KBM-7 (cell line): ENCODE results near the gene RFFL.
"Not testable (repeated sequence)": the region's sequence is repeated elsewhere in the genome, so short reads cannot be mapped to it uniquely, and the experiment has no call there.

Source experiments
- DNase-seq: peaks from one replicate; pipeline ENCODE4 v3.0.0-alpha.2; 2015
- in situ Hi-C: fragments of 300-500 bp; cut with MboI; formaldehyde crosslinking; loops from 2 replicates; pipeline ENCODE4 v1.14.3; 2020; ENCODE audit warnings: low sequenced_read_pairs, low pct_unique_long_range_greater_than_20kb, mixed read lengths

The RFFL gene

GRCh38 chr17:35052241-35052610, 11.3 kb downstream of the RFFL start:
- in situ Hi-C loops, result no loop called here

GRCh38 chr17:35051579-35052240, 11.8 kb downstream of the RFFL start:
- peak; percentile 50 for DNase-seq
- in situ Hi-C loops, result no loop called here

More at GRCh38 chr17:35052241-35052610, 11.3 kb downstream of the RFFL start:
- no peak for DNase-seq

GRCh38 chr17:35051183-35051578, 12.3 kb downstream of the RFFL start:
- peak; percentile 76 for DNase-seq
- in situ Hi-C loops, result no loop called here

GRCh38 chr17:35050170-35050569, 13.3 kb downstream of the RFFL start:
- no peak for DNase-seq
- in situ Hi-C loops, result no loop called here

DNA sequence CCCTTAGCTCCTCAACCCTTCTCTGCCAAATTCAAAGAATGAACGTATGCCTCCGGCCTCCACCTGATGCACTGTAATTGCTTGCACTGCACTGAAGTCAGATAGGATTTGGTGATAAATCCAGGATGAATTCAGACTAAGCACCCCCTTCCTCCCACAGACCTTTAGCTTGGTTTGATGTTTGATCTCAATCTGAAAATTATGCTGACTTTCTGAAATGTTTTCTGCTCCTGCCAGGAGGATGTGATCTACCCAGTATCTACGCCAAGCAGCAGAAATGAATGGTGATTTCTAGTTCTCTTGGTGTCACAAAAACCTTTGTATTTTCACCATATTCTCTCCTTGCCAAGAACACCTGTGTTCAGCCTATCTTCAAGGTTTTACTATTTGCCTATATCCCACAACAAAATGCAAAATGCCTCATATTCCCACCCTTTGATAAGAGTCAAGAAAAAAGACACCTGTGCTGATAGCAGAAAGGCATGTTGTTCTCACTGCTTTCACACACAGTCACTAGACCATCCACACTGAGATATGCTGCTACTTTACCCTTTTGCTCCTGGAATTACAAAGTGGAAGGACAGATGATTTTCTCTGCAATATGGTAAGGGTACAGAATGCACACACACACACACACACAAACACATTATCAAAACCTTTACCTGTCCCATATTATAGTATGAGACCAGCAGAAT, 14.7 kb downstream of the RFFL start:
- DNase-seq, result no peak
- in situ Hi-C loops, result no loop called here

GRCh38 chr17:35046740-35047283, 16.7 kb downstream of the RFFL start:
- in situ Hi-C loops, result no loop called here
- no peak for DNase-seq

DNA sequence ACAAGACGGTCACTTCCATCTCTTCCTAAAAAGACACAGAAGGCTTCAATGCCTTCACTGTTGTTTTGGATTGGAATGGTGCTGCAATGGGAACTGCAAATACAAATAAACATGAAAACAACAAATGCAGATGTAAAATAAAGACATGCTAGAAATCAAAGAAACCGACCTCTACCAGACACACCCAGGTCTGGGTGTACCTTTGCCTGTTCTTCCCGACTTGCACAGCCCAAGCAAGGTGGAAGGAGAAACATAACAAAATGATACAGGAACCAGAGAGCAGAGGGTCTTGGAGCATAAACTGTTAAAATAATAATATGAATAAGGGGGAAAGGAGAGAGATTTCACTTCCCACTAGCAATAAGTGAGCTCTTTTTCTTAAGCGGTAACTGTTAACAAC, 17.3 kb downstream of the RFFL start:
- in situ Hi-C loops, result no loop called here
- DNase-seq, result no peak

- DNase-seq, in situ Hi-C loops: not testable (repeated sequence)
Observed at GRCh38 chr17:35045458-35045979, 18.0 kb downstream of the RFFL start.

GRCh38 chr17:35044181-35044580, 19.3 kb downstream of the RFFL start:
- no peak for DNase-seq
- in situ Hi-C loops, result no loop called here

DNA sequence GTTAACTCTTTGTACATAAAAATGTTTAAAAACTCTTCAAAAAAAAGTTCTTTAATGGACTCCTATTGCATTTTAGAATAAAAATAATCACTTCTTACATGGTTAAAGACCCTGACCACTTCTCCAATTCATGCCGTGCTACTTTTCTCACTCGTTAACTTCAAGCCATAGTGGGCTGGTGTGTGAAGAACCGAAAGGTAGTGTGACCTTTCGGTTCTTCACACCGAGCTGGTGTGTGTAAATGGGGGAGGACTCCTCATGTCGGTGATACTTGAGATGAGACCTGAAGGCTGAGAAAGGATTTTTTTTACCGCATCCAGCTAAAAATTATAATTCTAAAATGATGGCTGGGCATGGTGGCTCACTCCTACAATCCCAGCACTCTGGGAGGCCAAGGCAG, 22.1 kb downstream of the RFFL start:
- no peak for DNase-seq
- in situ Hi-C loops, result no loop called here

DNA sequence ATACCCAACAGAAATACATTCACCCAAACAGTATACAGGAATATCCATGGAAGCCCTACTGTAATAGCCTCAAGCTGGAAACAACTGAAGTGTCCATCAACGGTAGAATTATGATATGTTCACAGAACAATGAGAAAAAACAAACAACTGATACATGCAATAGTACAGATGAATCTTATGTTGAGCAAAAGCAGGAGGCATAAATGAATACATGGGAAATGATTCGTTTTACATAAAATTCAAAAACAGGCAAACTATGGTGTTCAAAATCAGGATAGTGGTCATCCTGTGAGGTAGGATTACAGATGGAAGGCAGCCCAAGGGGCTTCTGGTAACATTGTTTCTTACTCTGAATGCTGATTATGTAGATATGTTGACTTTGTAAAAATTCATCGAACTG, 25.1 kb downstream of the RFFL start:
- in situ Hi-C loops, result no loop called here
- no peak for DNase-seq

GRCh38 chr17:35030780-35031179, 32.7 kb downstream of the RFFL start:
- in situ Hi-C loops, result no loop called here
- DNase-seq, result no peak

DNA sequence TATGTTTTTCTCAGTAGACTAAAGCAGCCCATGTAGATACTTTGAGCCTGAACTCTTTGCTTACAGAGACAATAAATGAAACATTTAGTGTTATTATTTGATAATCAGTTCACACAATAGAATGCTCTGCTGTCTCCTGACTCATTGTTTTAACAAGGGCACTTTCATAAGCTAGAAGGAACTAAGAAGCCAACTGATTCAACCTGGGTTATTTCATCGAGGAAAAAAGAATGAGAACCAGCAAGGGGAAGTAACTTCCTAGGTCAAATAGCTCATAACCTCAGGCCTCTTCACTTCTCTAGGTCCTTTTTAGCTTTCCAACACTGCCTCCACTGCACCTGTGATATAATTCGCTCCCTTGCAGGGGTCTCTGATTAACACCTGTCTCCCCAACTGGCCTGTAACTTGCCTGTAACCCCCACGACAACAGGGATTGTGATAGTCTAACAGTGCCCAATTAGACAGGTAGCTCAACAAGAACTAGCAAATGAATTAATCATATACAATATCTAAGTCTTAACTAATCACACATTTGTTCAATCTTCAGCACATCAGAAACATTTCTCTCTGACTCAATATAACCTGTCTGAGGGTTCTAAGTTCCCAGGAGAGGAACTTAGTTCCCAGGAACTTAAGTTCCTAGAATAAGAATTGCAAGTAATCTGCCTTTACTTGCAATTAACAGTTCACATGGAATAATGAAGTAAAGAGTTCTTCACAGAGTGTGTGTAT, 34.8 kb downstream of the RFFL start:
- in situ Hi-C loops, result no loop called here
- peak; percentile 41 for DNase-seq

DNA sequence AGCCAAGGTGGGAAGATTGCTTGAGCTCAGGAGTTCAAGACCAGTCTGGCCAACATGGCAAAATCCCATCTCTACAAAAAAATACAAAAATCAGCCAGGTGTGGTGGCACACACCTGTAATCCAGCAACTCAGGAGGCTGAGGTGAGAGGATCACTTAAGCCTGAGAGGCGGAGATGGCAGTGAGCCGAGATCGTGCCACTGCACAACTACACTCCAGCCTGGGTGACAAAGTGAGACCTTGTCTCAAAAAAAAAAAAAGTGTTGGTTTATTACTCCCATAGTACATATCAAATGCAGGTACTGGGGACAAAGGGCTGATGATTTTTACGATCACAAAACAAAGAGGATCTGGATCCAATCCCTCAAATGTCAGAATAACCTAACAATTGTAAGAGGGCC, 35.4 kb downstream of the RFFL start:
- in situ Hi-C loops, DNase-seq: not testable (repeated sequence)

GRCh38 chr17:35025541-35025940, 38.0 kb downstream of the RFFL start:
- DNase-seq, result no peak
- in situ Hi-C loops, result no loop called here

DNA sequence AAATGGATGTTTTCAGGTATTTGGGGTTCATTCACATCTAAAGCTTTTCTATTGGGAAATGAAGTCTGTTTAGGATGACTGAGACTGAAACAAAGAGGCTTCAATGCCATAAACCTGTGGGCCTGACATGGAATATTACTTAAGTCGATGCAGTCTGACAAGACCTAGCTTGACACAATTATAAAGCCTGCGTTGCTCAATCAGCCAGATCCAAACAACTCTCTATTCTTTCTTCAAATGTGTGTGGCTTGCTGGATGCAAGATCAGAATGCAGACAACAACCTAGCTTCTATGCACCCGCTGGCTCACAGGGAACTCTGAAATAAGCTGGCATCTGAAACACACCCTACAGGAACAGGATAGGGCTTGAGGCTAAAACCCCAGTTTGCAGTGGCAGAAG, 40.0 kb downstream of the RFFL start:
- in situ Hi-C loops, result no loop called here
- no peak for DNase-seq

DNA sequence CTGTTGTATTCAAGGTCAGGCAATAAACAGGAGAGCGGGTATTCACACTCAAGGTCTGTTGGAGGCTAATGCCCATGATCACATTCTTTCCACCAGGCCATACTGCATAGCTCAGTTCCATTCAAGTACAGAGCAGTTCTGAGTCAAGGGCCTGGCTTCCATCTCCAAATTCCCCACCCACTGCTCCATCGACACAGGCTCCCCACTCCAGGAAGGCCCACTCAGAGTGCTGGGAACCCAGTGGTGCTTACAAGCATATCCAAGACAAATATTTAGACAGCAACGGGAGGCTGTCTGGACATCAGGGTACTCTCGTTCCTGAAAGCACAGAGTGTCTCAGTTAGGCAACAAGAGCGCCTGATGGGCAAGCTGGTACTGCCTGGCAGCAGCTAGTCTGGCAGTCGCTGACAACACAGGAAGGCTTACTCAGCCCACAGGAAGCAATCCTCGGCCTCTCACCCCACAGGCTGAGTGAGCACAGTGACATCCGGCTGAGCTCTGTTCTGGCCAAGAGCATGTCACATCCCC, 40.9 kb downstream of the RFFL start:
- DNase-seq, result peak; percentile 57
- in situ Hi-C loops, result no loop called here

- no peak for DNase-seq
- in situ Hi-C loops, result no loop called here
Observed at GRCh38 chr17:35021520-35022380, 41.8 kb downstream of the RFFL start.
